Measurements from ENCODE around the gene MAPKBP1. TPM values are rescaled to one million over a fixed set of nuclear protein-coding genes. Genes with fewer than 3 reads are reported as not detected.

The MAPKBP1 gene
- total and polyA plus RNA-seq, 8 donors = 18.5 to 25.4 (median 22.9) TPM

DNA sequence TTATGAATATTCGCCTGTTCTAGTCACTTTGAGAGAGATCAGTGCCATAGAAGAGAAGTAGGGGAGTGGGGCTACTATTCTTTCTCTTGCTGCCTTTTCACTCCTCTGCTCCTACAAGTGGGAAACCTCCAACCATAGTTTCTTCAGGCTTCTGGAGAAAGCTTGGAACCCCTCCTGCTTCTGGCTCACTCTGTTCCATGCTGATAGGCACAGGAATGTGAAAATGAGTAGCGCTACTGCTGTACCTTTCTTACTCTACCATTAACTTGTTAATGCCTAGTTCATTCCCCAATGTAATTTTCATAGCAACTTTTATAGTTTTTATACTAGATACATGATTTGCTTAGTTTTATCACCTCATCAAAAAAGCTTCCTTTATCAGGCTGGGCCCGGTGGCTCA, 26.9 kb downstream of the MAPKBP1 start:
- intact Hi-C loops (cut with DNase I) = no loop called here
- DNase-seq = no peak
- TF ChIP-seq, protein P1, sequence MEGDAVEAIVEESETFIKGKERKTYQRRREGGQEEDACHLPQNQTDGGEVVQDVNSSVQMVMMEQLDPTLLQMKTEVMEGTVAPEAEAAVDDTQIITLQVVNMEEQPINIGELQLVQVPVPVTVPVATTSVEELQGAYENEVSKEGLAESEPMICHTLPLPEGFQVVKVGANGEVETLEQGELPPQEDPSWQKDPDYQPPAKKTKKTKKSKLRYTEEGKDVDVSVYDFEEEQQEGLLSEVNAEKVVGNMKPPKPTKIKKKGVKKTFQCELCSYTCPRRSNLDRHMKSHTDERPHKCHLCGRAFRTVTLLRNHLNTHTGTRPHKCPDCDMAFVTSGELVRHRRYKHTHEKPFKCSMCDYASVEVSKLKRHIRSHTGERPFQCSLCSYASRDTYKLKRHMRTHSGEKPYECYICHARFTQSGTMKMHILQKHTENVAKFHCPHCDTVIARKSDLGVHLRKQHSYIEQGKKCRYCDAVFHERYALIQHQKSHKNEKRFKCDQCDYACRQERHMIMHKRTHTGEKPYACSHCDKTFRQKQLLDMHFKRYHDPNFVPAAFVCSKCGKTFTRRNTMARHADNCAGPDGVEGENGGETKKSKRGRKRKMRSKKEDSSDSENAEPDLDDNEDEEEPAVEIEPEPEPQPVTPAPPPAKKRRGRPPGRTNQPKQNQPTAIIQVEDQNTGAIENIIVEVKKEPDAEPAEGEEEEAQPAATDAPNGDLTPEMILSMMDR (IDR thresholded peaks at IDR 0.05) = no peak
- H3K27ac ChIP-seq = no peak overlapping the region
- no peaks in the 10 kb centered on the region for H3K27me3 ChIP-seq
- no peak overlapping the region for H3K4me3 ChIP-seq
- H3K4me1 ChIP-seq = peaks cover 4 to 6% of the 10 kb centered on the region in 2 donors
- no peaks in the 10 kb centered on the region for H3K9me3 ChIP-seq
- peaks cover 0 to 22% of the 10 kb centered on the region in 2 donors for H3K36me3 ChIP-seq
- no peak for ATAC-seq

DNA sequence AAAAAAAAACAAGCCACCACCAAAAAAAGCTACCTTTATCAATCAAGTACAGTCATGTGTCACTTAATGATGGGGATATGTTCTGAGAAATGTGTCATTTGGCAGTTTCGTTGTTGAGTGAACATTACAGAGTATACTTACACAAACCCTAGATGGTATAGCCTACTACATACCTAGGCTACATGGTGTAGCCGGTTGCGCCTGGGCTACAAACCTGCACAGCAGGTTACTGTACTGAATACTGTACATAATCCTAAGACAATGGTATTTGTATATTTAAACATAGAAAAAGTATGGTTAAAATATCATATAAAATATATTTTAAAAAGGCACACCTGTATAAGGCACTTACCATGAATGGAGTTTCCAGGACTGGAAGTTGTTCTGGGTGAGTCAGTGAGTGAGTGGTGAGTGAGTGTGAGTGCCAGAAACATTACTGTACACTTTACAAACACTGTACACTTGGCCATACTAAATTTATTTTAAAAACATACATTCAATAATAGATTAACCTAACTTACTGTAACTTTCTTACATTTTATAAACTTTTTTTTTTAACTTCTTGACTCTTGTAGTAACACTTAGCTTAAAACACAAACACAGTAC, 27.7 kb downstream of the MAPKBP1 start:
- H3K36me3 ChIP-seq = peaks cover 0 to 22% of the 10 kb centered on the region in 2 donors
- H3K4me1 ChIP-seq = peaks cover under 1 to 2% of the 10 kb centered on the region in 2 donors
- H3K4me3 ChIP-seq = no peak overlapping the region
- DNase-seq = no peak
- TF ChIP-seq, protein P1 (IDR thresholded peaks at IDR 0.05) = no peak
- intact Hi-C loops (cut with DNase I) = no loop called here
- H3K27me3 ChIP-seq = no peaks in the 10 kb centered on the region
- ATAC-seq = no peak
- H3K9me3 ChIP-seq = no peaks in the 10 kb centered on the region
- no peak overlapping the region for H3K27ac ChIP-seq

DNA sequence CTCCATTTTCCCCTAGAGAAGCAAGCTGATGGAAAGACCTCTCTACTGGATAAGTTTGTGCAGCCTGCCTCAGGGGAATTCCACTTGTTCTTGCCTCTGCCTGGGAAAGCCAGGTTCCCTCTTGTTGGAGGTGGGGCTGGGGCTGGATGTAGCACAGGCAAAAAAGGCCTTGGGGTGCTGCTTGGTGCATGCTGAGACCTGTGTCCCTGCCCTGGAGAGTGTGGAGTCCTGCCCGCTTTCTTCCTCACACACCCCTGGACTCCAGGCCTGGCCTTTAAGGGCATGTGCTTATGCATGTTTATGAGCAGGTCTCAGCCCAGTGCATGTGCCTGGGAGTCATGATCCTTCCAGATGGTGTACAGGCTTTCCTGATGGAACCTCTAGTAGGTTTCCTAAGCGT, 30.1 kb downstream of the MAPKBP1 start:
- Histone ChIP-seq H3K4me1 (peaks cover 0 to 4% of the 10 kb centered on the region in 2 donors), H3K9me3 (no peaks in the 10 kb centered on the region), H3K27ac (no peak overlapping the region), H3K27me3 (no peaks in the 10 kb centered on the region), H3K4me3 (no peak overlapping the region), H3K36me3 (peaks cover 0 to 22% of the 10 kb centered on the region in 2 donors)
- TF ChIP-seq, protein P1 (IDR thresholded peaks at IDR 0.05) = no peak
- ATAC-seq = no peak
- intact Hi-C loops (cut with DNase I) = no loop called here
- no peak for DNase-seq

DNA sequence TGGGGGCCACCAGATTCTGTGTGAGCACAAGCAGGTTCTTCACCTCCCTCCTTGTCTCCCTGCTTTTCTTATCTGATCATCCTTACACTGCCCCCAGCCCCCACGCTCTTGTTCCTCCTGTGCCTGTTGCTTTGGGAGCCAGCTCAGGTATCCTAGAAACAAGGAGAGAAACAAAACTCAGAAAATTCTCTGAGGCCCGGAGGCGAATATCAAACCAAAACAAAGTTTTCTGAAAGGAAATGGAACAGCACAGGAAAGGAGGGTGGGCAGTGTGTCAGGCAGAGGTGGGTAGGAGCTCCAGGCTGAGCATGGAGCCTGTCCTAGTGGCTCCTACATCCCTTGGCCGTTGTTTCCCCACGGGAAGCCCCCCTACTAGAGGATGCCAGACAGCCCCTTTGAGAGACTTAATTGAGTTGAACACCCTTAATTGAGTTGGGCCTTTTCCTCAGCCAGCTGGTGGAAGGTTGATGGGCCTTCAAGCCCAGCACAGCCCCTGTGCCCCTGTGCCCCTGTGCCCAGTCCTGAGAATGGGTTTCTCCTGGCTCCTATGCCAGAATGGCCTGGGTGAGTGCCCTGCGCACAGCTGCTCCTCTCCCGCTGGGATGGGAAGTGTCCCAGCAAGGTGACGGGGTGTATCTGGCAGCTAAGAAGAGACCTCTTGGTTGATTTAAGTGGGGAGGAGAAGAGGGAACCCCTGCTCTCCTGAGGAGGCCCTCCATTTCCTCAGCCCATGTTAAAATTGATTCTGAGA, 30.8 kb downstream of the MAPKBP1 start:
- Histone ChIP-seq H3K4me3 (no peak overlapping the region), H3K4me1 (peaks cover 0 to 7% of the 10 kb centered on the region in 2 donors), H3K9me3 (no peaks in the 10 kb centered on the region), H3K27ac (no peak overlapping the region), H3K36me3 (peaks cover 0 to 25% of the 10 kb centered on the region in 2 donors), H3K27me3 (no peaks in the 10 kb centered on the region)
- DNase-seq (no peak), ATAC-seq (no peak)
- TF ChIP-seq, protein P1 (IDR thresholded peaks at IDR 0.05) = no peak
- intact Hi-C loops (cut with DNase I) = no loop called here

DNA sequence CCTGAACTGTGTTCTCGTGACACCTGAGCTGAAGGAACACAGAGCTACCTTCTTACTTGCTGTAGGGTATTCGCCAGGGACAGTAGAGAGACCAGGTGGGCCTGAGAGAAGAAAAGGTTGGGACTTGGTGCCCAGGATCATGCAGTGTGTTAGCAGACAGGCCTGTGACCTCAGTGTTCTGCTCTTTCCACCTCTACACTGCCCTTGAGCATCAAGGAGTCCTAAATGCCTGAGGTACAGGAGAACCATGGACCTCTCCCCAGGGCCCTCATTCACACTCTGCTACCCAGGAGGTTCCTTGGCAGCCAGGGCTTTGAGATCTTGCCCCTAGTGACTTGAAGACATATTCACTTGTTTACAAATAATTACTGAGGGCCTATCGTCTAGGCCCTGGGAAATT, 31.4 kb downstream of the MAPKBP1 start:
- DNase-seq (no peak), ATAC-seq (no peak)
- Histone ChIP-seq H3K4me1 (peaks cover 0 to 7% of the 10 kb centered on the region in 2 donors), H3K36me3 (peaks cover 0 to 20% of the 10 kb centered on the region in 2 donors), H3K27me3 (no peaks in the 10 kb centered on the region), H3K9me3 (no peaks in the 10 kb centered on the region), H3K4me3 (no peak overlapping the region), H3K27ac (no peak overlapping the region)
- intact Hi-C loops (cut with DNase I) = no loop called here
- TF ChIP-seq, protein P1 (IDR thresholded peaks at IDR 0.05) = no peak
